NCI-H187 treated with DMSO at 0.1 percent for 48 hours (cell line): ENCODE measurements around the gene ANKUB1.
A peak's percentile ranks its signal among the peaks of the same experiment; 100 is the strongest.
"Not testable (repeated sequence)": the region's sequence is repeated elsewhere in the genome, so short reads cannot be mapped to it uniquely, and the experiment has no call there.

Experiments
- DNase-seq: peaks from one replicate; lab custom pipeline; 2025; lab: John Stamatoyannopoulos, UW

Gene ANKUB1

GRCh38 chr3:149792452-149793270 is at the start of gene ANKUB1:
Gene ANKUB1, minus strand, starts transcription at chr3:149792554. Its CDS starts 188 bp downstream, at chr3:149792366.
- no peak for DNase-seq

- no peak for DNase-seq
Measured at GRCh38 chr3:149839896-149840295, 47.5 kb upstream of the ANKUB1 start.

GRCh38 chr3:149839469-149839868 is 47.1 kb upstream of the ANKUB1 start:
- DNase-seq = not testable (repeated sequence)

GRCh38 chr3:149838491-149838890 is 46.1 kb upstream of the ANKUB1 start:
- not testable (repeated sequence) for DNase-seq

GRCh38 chr3:149833241-149833640 is 40.9 kb upstream of the ANKUB1 start:
- DNase-seq = no peak

- no peak for DNase-seq
Measured at GRCh38 chr3:149832086-149832485, 39.7 kb upstream of the ANKUB1 start.

- DNase-seq = no peak
Measured at GRCh38 chr3:149831321-149831720, 39.0 kb upstream of the ANKUB1 start.

- DNase-seq = no peak
Measured at GRCh38 chr3:149830902-149831301, 38.5 kb upstream of the ANKUB1 start.

GRCh38 chr3:149829631-149830030 is 37.3 kb upstream of the ANKUB1 start:
- DNase-seq = not testable (repeated sequence)

GRCh38 chr3:149828390-149828789 is 36.0 kb upstream of the ANKUB1 start:
- no peak for DNase-seq

GRCh38 chr3:149826636-149827035 is 34.3 kb upstream of the ANKUB1 start:
- DNase-seq = no peak

- DNase-seq = no peak
Measured at GRCh38 chr3:149820183-149820582, 27.8 kb upstream of the ANKUB1 start.

- DNase-seq = no peak
Measured at GRCh38 chr3:149819432-149819831, 27.1 kb upstream of the ANKUB1 start.

GRCh38 chr3:149816986-149817385 is 24.6 kb upstream of the ANKUB1 start:
- no peak for DNase-seq

GRCh38 chr3:149816311-149816710 is 24.0 kb upstream of the ANKUB1 start:
- DNase-seq = no peak

GRCh38 chr3:149815728-149816127 is 23.4 kb upstream of the ANKUB1 start:
- DNase-seq = no peak

- DNase-seq = no peak
Measured at GRCh38 chr3:149815321-149815720, 23.0 kb upstream of the ANKUB1 start.

- no peak for DNase-seq
Measured at GRCh38 chr3:149813367-149814281, 21.3 kb upstream of the ANKUB1 start.

- DNase-seq = peak; percentile 76
Measured at GRCh38 chr3:149812606-149813366, 20.4 kb upstream of the ANKUB1 start, which contains the start of gene RNF13. Gene RNF13, plus strand, starts transcription at chr3:149813215. Its CDS starts 32,812 bp downstream, at chr3:149846027.

GRCh38 chr3:149812165-149812605 is 19.8 kb upstream of the ANKUB1 start:
- DNase-seq = no peak

- DNase-seq = no peak
Measured at GRCh38 chr3:149810846-149811245, 18.5 kb upstream of the ANKUB1 start.

GRCh38 chr3:149809699-149810098 is 17.3 kb upstream of the ANKUB1 start:
- DNase-seq = no peak
